ENCODE data around the gene SLC2A5.
"Not testable (repeated sequence)": the region's sequence is repeated elsewhere in the genome, so short reads cannot be mapped to it uniquely, and the experiment has no call there.

Gene SLC2A5

DNA sequence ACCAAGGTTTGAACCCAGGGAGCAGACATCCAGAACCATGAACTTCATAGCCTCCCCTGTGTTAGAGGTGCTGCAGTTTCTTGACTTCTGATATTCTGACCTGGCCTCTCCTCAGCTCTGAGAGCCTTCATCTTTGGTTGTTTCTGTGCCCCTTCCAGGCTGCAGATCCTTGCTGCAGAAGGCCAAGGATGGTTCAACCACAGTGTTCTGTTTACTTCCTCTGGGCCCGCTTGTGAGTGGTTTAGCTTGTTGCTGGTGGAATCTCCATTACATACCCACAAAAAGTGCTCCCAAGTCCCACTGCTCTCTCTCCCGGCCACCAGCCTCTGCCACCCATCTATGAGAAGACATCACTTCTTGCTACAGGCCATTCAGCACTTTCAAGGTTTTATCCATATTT, 34.2 kb downstream of the SLC2A5 start:
- DNase-seq (ENCODE audit: low read depth), result no peak

DNA sequence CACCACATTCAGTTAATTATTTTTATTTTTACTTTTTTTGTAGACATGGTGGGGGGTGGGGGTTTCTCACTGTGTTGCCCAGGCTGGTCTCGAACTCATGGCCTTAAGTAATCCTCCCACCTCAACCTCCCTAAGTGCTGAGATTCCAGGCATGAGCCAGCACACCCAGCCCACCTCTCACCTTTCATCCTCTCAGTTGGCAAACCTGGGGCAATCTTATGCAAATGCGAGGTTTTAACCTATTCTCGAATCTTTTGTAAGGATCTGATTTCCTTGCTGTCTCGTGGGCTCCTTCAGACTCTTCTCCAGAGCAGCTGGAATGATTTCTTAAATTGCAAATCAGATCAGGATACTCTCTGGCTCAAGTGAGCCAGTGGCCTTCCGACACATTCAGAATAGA, 36.1 kb downstream of the SLC2A5 start:
- no peak for DNase-seq (ENCODE audit: low read depth)

DNA sequence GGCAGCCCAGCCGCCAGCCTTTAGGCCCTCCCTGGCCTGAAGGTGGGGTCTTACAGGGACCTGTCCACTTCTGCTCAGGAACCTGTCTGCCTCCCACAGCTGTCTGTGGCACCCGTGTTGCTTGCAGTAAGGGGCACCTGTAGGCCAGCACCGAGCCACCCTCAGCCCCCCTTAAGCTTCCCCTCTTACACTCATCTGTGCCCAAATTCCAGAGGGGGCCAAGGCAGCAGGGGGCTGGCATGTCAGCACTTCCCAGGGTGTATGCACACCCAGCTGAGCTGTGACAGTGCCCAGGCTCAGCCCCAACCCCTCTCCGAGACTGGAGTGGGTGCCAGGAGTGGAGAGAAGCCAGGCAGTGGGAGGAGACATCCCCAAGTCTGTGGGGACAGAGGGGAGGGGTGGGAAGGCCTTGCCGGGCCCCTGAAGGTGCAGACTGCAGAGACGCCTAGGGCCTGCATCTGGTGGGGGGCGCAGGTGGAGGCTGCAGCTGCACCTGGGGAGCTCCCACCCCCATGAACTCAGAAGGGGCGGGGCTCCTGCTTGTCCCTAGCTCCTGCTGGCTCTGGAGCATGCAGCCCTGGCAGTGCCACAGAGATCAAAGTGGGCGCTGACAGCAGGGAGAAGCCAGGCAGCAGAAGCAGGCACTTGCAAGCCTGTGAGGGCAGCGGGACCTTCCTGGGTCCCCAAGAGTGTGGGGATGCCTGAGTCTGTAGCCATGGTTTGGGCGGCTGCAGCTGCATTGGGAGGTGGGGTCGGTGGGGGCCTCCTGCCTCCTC, 37.8 kb downstream of the SLC2A5 start:
- no peak for DNase-seq (ENCODE audit: low read depth)

DNA sequence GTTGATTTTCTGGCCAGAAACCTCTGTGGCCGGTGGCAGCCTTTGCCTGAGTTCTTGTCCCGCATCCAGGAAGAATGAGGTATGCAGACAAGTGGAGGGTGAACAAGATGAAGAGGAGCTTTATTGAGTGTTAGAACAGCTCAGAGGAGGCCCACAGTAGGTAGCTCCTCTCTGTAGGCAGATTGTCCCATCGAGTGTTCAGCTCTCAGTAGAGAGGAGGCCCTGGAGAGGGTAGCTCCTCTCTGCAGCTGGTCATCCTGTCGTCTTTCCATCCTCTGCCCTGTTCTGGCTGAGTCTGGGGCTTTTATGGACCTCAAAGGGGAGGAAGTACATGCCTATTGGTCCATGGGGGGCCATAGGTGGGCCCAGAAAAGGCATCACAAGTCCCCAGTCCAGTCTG, 38.4 kb downstream of the SLC2A5 start:
- DNase-seq (ENCODE audit: low read depth), result not testable (repeated sequence)

DNA sequence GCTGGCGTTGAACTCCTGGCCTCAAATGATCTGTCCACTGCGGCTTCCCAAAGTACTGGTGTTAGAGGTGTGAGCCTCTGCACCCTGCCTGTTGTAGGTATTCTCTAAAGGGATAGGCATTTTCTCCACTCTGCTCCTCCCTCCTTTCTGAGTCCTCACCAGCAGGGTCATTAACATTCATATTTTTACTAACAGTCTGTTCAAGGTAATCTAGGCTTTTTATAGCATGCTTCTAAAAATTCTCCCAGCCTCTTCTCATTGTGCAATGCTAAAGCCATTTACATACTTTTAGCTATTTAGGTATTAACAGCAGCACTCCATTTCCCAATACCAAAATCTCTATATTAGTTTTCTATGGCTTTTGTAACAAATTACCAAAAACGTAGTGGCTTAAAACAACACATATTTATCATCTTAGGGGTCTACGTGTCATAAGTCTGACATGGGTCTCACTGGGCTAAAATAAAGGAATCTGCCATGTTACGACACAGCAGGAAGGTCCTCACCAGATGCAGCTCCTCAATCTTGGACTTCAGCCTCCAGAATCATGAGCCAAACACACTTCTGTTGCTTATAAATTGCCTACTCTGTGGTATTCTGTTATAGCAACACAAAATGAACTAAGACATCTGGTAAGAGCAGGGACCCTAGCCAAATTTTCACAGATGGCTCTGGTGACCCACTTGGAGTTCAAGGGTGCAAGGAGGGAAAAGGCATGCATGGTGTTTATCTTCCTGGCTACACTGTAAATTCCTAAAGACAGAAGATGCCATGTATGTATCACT, 40.3 kb downstream of the SLC2A5 start:
- no peak for DNase-seq (ENCODE audit: low read depth)

DNA sequence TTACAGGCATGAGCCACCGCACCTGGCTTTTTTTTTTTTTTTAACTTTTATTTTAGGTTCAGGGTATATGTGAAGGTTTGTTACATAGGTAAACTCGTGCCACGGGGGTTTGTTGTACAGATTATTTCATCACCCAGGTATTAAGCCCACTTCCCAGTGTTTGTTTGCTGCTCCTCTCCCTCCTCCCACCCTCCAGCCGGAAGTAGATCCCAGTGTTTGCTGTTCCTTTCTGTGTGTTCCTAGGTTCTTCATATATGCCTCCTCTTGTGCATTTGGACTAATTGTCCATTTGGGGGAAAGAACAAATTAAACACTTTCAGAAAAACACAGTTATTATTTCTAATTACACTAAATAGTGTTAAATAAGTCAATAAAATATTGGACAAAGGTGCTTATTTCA, 42.1 kb downstream of the SLC2A5 start:
- no peak for DNase-seq (ENCODE audit: low read depth)

DNA sequence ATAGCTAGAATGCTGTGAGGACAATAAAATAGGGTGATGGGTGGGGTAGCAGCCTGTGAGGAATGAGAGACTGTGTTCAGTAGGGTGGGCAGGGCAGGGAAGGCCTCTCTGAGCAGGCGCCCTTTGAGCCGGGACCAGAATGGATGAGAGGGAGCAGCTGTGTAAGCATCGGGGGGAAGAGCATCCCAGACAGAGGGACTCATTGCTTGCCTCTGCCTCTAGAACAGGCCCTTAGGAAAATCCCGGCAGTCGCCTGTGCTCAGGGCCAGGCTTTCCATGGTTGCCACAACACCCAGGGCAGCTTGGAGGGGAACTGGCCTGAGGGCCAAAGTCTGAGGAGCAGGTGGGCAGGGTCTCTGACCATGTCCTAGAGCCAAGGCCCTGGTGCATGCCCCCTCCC, 44.0 kb downstream of the SLC2A5 start:
- DNase-seq (ENCODE audit: low read depth), result no peak

DNA sequence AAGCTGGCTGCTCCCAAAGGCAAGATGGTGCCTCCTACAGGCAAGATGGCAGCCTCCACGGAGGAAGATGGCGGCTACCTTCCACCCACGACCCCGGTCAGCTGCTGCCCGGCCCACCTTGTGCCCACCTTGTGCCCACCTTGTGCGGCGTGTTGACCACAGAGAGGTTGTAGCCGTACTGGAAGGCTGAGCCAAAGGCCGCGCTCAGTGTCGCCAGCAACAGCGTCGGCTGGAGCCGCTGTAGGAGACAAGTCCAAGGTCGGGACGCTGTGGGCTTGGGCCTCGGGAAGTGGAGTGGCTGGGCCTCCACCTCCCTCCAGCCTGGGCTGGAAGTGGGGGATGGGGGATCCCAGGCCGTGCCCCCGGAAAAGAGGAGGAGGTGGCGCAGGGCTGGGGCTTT, 44.6 kb downstream of the SLC2A5 start:
- no peak for DNase-seq (ENCODE audit: low read depth)

DNA sequence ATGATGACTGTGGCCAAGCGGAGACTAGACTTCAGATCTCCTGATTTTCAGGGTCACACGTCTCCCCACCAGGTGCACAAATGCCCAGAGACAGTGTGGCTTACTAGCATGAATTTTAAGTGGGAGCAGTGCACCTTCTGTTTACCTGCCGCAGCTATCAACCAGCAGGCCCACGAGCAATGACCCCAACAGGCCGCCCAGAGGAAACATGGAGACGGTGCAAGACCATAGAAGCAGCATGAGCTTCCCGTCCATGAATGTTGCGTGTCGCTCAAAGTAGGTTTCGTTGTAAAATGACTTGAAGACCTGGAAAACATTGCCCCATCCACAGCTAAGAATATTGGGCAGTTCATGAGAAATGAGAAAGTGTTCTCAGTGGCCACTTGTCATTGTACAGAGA, 46.7 kb downstream of the SLC2A5 start:
- DNase-seq (ENCODE audit: low read depth), result no peak

DNA sequence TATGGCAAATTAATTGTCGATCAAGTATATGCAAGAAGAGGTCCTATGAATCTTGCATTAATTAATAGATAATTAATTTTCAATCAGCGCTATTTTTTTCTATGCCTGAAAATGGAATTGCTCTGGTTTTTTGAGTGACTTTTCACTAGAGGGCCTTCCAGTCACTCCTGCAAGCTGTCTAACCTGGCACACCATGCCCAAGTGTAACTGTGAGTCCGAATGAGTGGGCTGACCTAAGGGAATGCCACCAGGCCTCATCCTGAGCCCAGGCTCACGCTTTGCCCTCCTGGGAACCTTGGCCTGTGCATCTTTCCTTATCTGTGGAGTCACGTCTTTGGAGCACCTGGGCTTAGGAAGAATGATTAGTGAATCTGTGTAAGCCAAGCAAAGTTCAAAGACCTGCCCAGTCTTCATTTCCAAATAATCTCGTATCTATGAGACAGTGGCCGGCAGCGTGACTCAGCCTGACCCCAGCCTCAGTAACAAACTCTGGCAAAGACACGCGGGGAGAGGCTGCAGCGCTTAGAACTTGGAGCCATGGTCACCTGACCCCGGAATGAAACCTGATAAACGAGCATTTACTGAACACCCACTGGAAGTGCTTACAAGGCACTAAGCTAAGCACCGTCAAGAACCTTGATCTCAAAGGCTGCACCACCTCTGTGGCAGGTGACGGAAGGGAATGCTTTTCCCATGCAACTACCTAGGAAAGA, 47.3 kb downstream of the SLC2A5 start:
- not testable (repeated sequence) for DNase-seq (ENCODE audit: low read depth)

DNA sequence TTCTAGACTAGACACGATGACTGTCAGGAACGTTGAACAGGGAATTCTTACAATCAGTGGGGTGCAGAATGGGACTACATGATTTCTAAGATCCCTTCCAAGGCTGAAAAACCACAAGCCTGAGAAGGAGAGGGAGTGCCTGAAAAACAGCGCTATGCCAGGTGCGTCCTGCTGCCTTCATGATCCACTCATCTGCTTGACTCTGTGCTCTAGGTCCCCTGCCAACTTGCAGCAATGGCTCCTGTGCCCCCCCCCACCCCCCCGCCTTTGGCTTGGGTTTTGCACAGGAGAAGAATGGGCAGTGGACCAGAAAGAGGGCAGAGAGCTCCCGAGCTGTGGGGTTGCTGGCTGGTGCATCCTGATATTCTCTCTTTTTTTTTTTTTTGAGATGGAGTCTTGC, 49.1 kb downstream of the SLC2A5 start:
- no peak for DNase-seq (ENCODE audit: low read depth)

DNA sequence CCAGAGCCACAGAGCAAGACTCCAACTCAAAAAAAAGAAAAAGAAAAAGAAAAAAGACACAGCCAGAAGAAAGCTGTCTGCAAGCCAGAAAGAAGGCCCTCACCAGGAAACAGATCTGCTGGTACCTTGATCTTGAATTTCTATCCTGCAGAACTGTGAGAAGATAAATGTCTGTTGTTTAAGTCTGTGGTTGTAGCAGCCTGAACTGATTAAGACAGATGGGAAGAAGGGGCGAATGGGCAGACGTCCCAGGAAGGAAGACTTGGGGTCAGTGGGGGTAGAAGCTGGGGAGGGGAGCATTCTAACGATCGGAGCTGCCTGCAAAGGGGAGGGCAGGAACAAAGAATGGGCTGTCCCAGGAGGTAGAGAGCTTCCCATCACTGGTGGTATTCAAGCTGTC, 49.5 kb downstream of the SLC2A5 start:
- no peak for DNase-seq (ENCODE audit: low read depth)

DNA sequence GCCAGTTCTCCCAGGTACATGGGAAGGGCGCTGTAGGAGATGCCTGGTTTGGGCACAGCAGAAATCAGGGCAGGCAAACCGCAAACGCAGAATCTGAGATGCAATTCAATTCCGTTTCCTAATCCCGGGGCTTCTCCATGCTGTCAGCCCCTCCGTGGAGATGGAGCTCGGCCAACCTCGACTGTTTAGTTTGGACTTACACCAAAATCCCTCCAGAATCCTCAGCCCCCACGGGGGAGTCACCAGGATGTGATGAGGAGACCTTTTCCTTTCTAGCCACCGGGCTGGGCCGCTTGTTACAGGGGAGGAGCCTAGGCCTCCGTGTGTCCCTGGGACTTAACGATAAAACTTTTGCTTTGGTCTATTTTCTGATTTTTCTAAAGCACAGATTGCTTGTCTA, 51.1 kb downstream of the SLC2A5 start:
- no peak for DNase-seq (ENCODE audit: low read depth)

DNA sequence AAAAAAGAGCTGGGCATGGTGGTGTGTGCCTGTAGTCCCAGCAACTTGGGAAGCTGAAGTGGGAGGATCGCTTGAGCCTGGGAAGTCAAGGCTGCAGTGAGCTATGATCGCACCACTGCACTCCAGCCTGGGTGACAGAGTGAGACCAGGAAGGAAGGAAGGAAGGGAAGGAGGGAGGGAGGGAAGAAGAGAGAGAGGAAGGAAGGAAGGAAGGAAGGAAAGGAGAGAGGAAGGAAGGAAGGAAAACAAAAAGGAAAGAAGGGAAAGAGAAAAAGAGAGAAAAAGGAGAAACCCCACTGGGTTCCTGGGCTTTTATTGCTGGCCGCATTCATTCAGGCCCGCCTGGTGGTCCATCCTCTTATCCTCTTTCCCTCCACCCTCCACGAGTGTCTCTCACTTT, 53.0 kb downstream of the SLC2A5 start:
- DNase-seq (ENCODE audit: low read depth), result no peak

DNA sequence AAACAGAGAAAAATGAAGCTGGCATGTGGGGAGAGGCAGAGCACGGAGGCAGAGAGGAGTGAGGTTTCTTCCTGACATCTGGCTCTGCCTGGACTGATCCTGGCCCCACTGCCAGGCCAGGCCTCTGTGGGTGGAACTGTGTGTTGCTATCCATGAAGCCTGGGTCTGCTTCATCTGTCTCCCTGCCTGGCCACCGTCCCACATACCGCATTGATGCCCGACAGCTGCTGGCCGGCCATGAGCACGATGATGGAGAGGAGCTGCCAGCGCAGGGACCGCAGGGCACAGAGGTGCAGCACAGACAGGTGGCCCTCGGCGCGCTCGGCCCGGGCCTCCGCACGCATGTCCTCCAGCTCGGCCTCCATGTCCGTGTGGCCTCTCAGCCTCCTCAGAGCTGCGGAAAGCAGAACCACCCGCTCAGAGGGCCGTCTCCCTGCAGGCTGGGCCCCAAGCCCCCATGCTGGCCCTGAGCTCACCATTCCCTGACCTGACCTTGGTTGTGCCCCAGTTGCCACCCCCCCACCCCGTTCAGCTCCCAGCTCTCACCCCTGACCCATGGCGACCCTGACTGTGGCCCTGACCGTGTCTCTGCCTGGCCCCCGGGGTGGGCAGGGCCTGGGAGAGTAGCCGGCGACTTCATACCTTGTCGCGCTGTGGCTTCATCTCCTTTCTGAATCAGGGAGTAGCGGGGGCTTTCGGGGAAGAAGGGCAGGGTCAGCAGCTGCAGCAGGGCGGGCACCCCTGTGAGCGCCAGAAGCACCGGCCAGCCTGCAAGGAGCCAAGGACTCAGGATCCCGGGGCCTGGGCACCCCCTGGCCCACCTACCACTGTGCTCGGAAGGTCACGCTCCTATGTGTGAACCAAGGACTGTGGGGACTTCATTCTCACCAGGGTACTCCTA, 54.7 kb downstream of the SLC2A5 start:
- no peak for DNase-seq (ENCODE audit: low read depth)

DNA sequence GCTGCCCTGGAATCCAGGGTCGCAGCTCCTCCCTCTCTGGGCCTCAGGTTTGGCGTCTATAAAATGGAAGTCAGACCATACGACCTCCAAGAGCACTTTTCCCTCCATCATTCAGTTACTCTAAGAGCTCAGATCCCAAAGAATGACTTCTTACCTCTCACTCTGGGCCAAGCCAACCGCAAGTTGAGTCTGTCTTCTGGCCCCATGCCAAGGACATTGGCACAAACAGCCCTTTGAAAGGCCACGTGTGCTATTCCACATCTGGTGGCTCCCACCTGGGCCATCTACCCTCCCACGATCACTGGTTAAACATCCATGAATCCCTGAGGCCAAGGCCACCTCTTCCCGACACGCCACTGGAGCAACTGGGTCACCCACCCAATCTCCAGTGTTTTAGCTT, 55.6 kb downstream of the SLC2A5 start:
- no peak for DNase-seq (ENCODE audit: low read depth)

DNA sequence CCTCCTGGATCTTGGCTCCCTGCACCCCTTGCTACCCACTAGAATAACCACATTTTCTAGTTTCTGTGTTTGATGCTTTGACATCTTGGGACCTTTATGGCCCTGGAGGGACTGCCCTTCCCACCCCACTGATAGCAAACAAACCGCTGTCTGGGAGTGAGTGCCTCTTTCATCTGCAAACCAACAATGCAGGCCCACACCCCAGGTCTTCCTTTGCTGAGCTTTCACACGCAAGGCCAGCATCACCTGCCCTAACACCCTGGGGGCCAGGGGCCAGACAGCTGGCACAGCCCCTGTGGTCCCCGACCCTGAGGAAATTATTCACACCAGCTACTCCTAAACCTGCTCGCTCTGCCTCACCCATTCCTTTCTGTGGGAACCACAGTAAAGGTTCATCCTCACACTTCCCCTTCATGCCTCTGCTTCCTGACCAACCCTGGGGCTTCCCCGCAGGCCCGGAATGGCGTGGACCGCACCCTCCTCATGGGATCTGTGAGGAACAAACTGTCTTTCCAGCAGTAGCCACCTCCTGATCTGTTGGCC, 58.6 kb downstream of the SLC2A5 start:
- no peak for DNase-seq (ENCODE audit: low read depth)

DNA sequence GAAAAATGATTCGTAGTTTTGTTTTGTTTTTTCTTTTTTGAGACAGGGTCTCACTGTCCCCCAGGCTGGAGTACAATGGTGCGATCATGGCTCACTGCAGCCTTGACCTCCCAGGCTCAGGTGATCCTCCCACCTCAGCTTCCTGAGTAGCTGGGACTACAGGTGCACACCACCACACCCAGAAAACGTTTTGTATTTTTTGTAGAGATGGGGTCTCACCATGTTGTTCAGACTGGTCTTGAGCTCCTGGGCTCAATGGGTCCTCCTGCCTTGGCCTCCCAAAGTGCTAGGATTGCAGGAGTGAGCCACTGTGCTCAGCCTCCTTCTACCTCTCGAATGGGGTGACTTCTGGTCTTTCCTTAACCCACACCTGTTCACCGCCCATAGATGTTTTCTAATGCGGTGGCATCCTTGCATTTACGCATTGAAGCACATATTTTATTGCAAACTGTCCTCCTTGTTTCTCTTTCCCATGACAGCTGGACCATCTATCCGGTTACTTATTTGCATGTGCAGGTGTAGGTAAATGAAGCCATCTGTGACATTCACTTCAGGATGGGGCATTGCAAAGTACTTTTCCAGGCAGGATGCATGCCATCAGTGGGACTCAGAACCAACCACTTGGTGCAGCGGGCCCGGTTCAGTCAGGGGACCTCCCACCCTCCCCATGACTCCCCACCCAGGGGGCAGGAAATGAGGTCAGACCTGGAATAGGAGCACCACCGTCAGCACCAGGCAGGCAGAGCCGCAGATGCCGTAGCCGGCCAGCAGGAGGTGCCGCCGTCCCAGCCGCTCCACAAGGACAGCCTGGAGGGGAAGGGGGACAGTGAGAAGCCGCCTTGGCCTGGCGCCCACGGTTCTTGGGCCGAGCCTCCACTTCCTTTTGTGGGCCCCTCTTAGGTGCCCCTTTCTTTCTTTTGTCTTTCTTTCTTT, 59.7 kb downstream of the SLC2A5 start:
- DNase-seq (ENCODE audit: low read depth), result no peak

DNA sequence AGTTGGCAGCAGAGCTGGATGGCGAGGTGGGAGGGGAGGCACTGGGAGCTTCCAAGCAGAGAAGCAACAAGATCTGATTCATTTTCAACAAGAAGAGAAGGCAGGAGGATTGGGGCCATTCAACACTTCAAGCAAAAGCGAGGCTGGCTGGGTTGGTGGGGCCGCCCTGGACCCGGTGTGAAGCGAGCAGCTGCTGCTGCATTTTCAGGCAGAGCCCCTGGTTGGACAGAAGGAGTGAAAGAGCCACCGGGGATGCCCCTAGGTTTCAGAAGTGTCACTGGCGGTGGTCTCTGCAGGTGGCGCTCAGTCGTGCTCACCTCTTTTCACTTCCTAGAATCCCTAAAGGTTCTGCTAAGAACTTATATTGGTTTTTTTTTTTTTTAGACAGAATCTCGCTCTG, 61.2 kb downstream of the SLC2A5 start:
- no peak for DNase-seq (ENCODE audit: low read depth)

DNA sequence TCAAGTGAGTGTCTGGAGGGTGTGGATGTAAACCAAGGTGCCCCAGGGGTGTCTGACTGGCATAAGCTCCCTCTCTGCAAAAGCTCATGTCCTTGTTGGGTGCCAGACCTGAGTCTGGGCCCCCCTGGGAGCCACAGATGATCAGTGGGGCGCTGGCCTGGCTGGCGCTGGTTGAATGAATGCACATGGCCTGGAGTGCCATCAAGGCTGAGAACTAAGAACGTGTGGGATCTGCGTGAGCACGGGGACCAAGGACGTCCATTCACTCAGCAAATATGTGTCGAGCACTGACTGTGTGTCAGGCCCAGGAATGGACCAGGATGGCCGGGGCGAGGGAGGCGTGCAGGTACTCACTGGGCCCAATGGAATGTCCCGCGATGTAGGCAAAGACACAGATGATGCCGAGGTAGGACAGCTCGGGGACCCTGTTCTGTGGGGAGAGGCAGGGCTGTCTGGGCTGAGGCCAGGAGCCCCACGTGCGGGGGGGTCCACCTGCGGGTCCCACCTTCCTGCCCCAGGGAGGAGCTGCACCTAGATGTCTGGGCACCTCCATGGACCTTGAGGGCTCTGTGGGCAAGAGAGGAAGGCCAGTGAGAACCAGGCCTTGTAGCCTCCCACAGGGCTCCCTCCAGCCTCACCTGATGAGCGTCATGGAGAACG, 62.3 kb downstream of the SLC2A5 start:
- no peak for DNase-seq (ENCODE audit: low read depth)

Data from HS-5 (cell line).